ENCODE measurements around the gene DST. TPM values are rescaled to one million over a fixed set of nuclear protein-coding genes. Genes with fewer than 3 reads are reported as not detected.

Gene DST
- polyA plus RNA-seq, 3 donors, result 1.1 to 7.4 (median 3.2) TPM

DNA sequence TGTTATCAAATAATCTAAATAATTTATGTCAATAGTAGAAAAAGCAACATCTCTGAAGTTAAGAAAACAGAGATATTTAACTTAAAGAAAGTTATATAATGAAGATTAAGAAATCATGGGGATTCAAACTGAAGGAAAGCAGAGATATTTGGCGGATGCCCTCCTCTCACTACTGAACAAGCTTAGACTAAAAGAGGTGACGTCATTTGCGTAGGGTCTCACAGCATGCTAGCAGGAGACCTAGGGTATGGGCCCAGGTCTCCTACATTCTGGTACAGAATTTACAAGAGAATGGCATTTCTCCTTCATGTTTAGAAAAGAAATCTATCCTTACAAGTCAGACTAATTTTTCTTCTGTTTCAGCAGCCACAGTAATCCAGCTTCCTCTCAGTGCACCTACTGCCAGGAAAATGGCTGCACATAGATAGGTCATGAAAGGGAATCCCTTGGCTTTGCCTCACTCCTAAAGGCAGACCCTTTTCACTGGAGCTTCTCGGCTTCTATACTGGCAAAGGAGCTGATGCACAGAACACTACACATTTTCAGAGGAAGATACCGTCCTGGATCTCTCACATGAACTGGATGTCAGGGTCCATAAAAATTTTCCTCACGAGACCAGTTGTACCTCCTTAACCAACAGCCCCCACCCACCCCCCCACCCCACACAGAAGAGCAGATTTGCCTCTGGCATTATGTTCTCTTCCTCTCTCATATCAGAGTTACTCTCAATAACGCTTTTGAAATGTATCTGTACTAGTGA lies 41.8 kb upstream of the DST start:
- Histone ChIP-seq H3K27me3 (ENCODE audit: control insufficient read depth in 2 of 2, insufficient read depth in 2 of 2, low read length in 2 of 2) (no peaks in the 10 kb centered on the region), H4K20me1 (ENCODE audit: insufficient read depth, low read length) (no peaks in the 10 kb centered on the region), H3K9me3 (replicated peaks in 1 of 2; ENCODE audit: control insufficient read depth in 1 of 2, insufficient read depth in 1 of 2, low read length in 2 of 2) (no peaks in the 10 kb centered on the region), H2AFZ (ENCODE audit: insufficient read depth, low read depth, low read length, poor library complexity, severe bottlenecking) (no peak overlapping the region), H3K79me2 (ENCODE audit: insufficient read depth, low read length) (no peaks in the 10 kb centered on the region), H3K9ac (ENCODE audit: insufficient read depth, low read length, poor library complexity, severe bottlenecking) (no peak overlapping the region), H3K4me2 (replicated peaks; ENCODE audit: extremely low read depth, low read length, poor library complexity, severe bottlenecking) (no peak overlapping the region), H3K4me1 (ENCODE audit: control insufficient read depth in 1 of 2, insufficient read depth in 2 of 2, low read length in 2 of 2) (no peaks in the 10 kb centered on the region), H3K4me3 (replicated peaks in 1 of 3; ENCODE audit: low read depth in 2 of 3, low read length in 3 of 3) (no peak overlapping the region), H3K27ac (ENCODE audit: low read depth in 1 of 2, low read length in 2 of 2) (no peak overlapping the region), H3K36me3 (replicated peaks in 1 of 2; ENCODE audit: control insufficient read depth in 1 of 2, insufficient read depth in 2 of 2, low read length in 2 of 2) (no peaks in the 10 kb centered on the region)
- H3K36me3 Mint-ChIP-seq, result no peaks in the 10 kb centered on the region
- no peak for DNase-seq
- no peaks in the 10 kb centered on the region for H3K27me3 Mint-ChIP-seq (ENCODE audit: low read depth in 3 of 3)
- no peaks in the 10 kb centered on the region for H3K9me3 Mint-ChIP-seq
- H3K4me1 Mint-ChIP-seq, result peaks cover 2% of the 10 kb centered on the region
- H3K4me3 Mint-ChIP-seq, result no peak overlapping the region
- intact Hi-C loops (cut with micrococcal nuclease), result no loop called here
- WGBS (ENCODE audit: insufficient coverage), result 90% methylated on average over 2 of the region's 7 CpGs
- TF ChIP-seq, protein P1, sequence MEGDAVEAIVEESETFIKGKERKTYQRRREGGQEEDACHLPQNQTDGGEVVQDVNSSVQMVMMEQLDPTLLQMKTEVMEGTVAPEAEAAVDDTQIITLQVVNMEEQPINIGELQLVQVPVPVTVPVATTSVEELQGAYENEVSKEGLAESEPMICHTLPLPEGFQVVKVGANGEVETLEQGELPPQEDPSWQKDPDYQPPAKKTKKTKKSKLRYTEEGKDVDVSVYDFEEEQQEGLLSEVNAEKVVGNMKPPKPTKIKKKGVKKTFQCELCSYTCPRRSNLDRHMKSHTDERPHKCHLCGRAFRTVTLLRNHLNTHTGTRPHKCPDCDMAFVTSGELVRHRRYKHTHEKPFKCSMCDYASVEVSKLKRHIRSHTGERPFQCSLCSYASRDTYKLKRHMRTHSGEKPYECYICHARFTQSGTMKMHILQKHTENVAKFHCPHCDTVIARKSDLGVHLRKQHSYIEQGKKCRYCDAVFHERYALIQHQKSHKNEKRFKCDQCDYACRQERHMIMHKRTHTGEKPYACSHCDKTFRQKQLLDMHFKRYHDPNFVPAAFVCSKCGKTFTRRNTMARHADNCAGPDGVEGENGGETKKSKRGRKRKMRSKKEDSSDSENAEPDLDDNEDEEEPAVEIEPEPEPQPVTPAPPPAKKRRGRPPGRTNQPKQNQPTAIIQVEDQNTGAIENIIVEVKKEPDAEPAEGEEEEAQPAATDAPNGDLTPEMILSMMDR (IDR thresholded peaks at IDR 0.05), result no peak
- H3K27ac Mint-ChIP-seq, result no peak overlapping the region

DNA sequence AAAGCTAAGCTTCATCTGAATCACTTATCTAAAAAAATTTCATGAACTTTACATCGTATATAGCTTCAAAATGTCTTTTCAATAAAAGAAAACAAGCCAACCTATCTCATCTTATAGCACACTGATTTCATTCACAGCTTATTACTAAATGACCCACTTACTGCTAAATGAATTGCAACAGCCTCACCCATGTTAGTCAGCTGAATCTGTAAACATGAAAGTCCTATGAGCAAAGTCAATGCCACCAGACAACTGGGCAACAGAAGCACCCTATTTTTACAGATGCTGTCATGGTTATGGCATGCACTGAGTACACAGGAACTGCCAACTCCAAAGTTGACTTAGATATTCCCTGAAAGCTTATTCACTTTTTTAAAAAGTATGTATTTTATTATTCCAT lies 41.2 kb upstream of the DST start:
- no peak overlapping the region for H3K27ac Mint-ChIP-seq
- TF ChIP-seq, protein P1 (IDR thresholded peaks at IDR 0.05), result no peak

More for the DNA sequence above, 41.2 kb upstream of the DST start:
- Histone ChIP-seq H3K4me3 (replicated peaks in 1 of 3; ENCODE audit: low read depth in 2 of 3, low read length in 3 of 3) (no peak overlapping the region), H3K9me3 (replicated peaks in 1 of 2; ENCODE audit: control insufficient read depth in 1 of 2, insufficient read depth in 1 of 2, low read length in 2 of 2) (no peaks in the 10 kb centered on the region), H3K79me2 (ENCODE audit: insufficient read depth, low read length) (no peaks in the 10 kb centered on the region), H3K36me3 (replicated peaks in 1 of 2; ENCODE audit: control insufficient read depth in 1 of 2, insufficient read depth in 2 of 2, low read length in 2 of 2) (no peaks in the 10 kb centered on the region), H3K27me3 (ENCODE audit: control insufficient read depth in 2 of 2, insufficient read depth in 2 of 2, low read length in 2 of 2) (no peaks in the 10 kb centered on the region), H3K9ac (ENCODE audit: insufficient read depth, low read length, poor library complexity, severe bottlenecking) (no peak overlapping the region), H4K20me1 (ENCODE audit: insufficient read depth, low read length) (no peaks in the 10 kb centered on the region), H3K27ac (ENCODE audit: low read depth in 1 of 2, low read length in 2 of 2) (no peak overlapping the region), H3K4me2 (replicated peaks; ENCODE audit: extremely low read depth, low read length, poor library complexity, severe bottlenecking) (no peak overlapping the region), H3K4me1 (ENCODE audit: control insufficient read depth in 1 of 2, insufficient read depth in 2 of 2, low read length in 2 of 2) (no peaks in the 10 kb centered on the region), H2AFZ (ENCODE audit: insufficient read depth, low read depth, low read length, poor library complexity, severe bottlenecking) (no peak overlapping the region)
- peaks cover 2% of the 10 kb centered on the region for H3K4me1 Mint-ChIP-seq
- H3K27me3 Mint-ChIP-seq (ENCODE audit: low read depth in 3 of 3), result no peaks in the 10 kb centered on the region
- intact Hi-C loops (cut with micrococcal nuclease), result no loop called here
- no peak overlapping the region for H3K4me3 Mint-ChIP-seq
- H3K36me3 Mint-ChIP-seq, result no peaks in the 10 kb centered on the region
- no peak for DNase-seq
- WGBS (ENCODE audit: insufficient coverage), result 88% methylated on average over 1 of the region's 1 CpG
- no peaks in the 10 kb centered on the region for H3K9me3 Mint-ChIP-seq

Data from CD14-positive monocyte (primary cell).